ENCODE measurements around the gene SRRM1. TPM values are rescaled to one million over a fixed set of nuclear protein-coding genes. Genes with fewer than 3 reads are reported as not detected.

SRRM1 gene
- total and polyA plus RNA-seq, 2 of the 8 experiments (the other 6 are each of a cell fraction or from before 2014, with no cell fraction given) = 77.1 to 255 TPM

DNA sequence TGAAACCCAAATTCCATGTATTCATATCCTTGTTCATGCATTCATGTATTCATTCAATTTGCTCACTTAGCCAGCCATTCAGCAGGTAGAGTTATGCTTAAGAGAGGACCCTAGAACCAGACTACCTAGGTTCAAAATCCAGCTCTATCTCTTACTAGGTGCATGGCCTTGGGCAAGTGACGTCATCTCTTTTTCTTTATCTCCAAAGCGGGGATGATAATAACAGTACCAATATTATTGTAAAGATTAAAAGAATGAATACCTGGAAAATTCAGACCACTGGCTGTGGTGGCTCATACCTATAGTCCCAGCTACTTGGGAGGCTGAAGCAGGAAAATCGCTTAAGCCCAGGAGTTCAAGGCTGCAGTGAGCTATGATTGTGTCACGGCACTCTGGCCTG lies 68.2 kb downstream of the SRRM1 start:
- no peak overlapping the region for H2AFZ ChIP-seq (ENCODE audit: low read length)
- H2BK5ac ChIP-seq (ENCODE audit: low read depth, low read length) = no peak overlapping the region
- no peak overlapping the region for H3K14ac ChIP-seq (ENCODE audit: insufficient read length)
- H3K79me2 ChIP-seq (ENCODE audit: control insufficient read depth in 1 of 2, insufficient read depth in 2 of 2, low read length in 2 of 2) = no peaks in the 10 kb centered on the region
- no peaks in the 10 kb centered on the region for H3K23me2 ChIP-seq (ENCODE audit: low read depth, low read length)
- H3K27me3 ChIP-seq (replicated peaks in 1 of 4; ENCODE audit: control insufficient read depth in 3 of 4, extremely low read depth in 1 of 4, insufficient read depth in 3 of 4, low read length in 3 of 4) = no peaks in the 10 kb centered on the region
- H4K20me1 ChIP-seq (replicated peaks in 1 of 2; ENCODE audit: control insufficient read depth in 1 of 2, insufficient read depth in 2 of 2, low read length in 2 of 2) = no peaks in the 10 kb centered on the region
- no peak overlapping the region for H3K4me3 ChIP-seq (ENCODE audit: extremely low read depth in 1 of 4, insufficient read depth in 2 of 4, low read depth in 3 of 4, low read length in 4 of 4)
- H3K23ac ChIP-seq (ENCODE audit: insufficient read length) = no peak overlapping the region
- ChIA-PET CTCF (ENCODE audit: partially characterized antibody) (interaction anchor here (0.6 kb wide), 1 partner anchor 17 kb away, joined by 3 read pairs; no protein-coding TSS in a partner anchor), POLR2A (ENCODE audit: partially characterized antibody) (interaction anchor here (0.5 to 0.6 kb wide), 2 partner anchors 50 to 238 kb away, joined by 3 to 4 read pairs; no protein-coding TSS in a partner anchor)
- H3K4ac ChIP-seq (replicated peaks; ENCODE audit: insufficient read length, low read depth, low read length) = no peak overlapping the region
- no peaks in the 10 kb centered on the region for H3K36me3 ChIP-seq (ENCODE audit: control insufficient read depth in 2 of 4, insufficient read depth in 4 of 4, low read length in 3 of 4)
- no peak overlapping the region for H2AK5ac ChIP-seq (ENCODE audit: low read depth, low read length)
- DNase-seq (ENCODE audit: low read depth in 1 of 2, low spot score in 2 of 2) (no peak), FAIRE-seq (no peak)
- H2BK15ac ChIP-seq (ENCODE audit: low read length) = no peak overlapping the region
- TF ChIP-seq FOSL1 (IDR thresholded peaks at IDR 0.05; ENCODE audit: insufficient read depth, low read depth, low read length) (no peak), KDM4A (IDR thresholded peaks at IDR 0.05; ENCODE audit: low read depth, low read length, severe bottlenecking) (no peak), BCL11A (IDR thresholded peaks at IDR 0.05; ENCODE audit: low read depth in 2 of 2, low read length in 2 of 2) (no peak), PHF8 (conservative IDR thresholded peaks at IDR 0.05; ENCODE audit: low read depth, low read length) (no peak), SUZ12 (IDR thresholded peaks at IDR 0.05; ENCODE audit: low read length) (no peak), TEAD4 (IDR thresholded peaks at IDR 0.05; ENCODE audit: low read depth, low read length) (no peak), NRF1 (IDR thresholded peaks at IDR 0.05; ENCODE audit: low read depth, low read length) (no peak)
- TF ChIP-seq, protein P1, sequence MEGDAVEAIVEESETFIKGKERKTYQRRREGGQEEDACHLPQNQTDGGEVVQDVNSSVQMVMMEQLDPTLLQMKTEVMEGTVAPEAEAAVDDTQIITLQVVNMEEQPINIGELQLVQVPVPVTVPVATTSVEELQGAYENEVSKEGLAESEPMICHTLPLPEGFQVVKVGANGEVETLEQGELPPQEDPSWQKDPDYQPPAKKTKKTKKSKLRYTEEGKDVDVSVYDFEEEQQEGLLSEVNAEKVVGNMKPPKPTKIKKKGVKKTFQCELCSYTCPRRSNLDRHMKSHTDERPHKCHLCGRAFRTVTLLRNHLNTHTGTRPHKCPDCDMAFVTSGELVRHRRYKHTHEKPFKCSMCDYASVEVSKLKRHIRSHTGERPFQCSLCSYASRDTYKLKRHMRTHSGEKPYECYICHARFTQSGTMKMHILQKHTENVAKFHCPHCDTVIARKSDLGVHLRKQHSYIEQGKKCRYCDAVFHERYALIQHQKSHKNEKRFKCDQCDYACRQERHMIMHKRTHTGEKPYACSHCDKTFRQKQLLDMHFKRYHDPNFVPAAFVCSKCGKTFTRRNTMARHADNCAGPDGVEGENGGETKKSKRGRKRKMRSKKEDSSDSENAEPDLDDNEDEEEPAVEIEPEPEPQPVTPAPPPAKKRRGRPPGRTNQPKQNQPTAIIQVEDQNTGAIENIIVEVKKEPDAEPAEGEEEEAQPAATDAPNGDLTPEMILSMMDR (IDR thresholded peaks at IDR 0.05; ENCODE audit: control extremely low read depth in 1 of 3, insufficient read depth in 1 of 3, low read depth in 1 of 3, low read length in 3 of 3) = no peak
- H3K4me1 ChIP-seq (replicated peaks in 1 of 4; ENCODE audit: control insufficient read depth in 3 of 4, insufficient read depth in 4 of 4, low read length in 3 of 4) = no peaks in the 10 kb centered on the region
- 90% methylated on average over 4 of the region's 4 CpGs; no CpG with 5 or more reads in 1 of the 2 experiments for WGBS, 2 experiments (ENCODE audit: extremely low coverage in 1 of 2, insufficient coverage in 1 of 2, insufficient read length in 1 of 2, insufficient replicate concordance in 2 of 2, low coverage in 1 of 2, low lambda C conversion rate in 2 of 2, missing lambda C conversion rate in 1 of 2)
- H4K8ac ChIP-seq (ENCODE audit: extremely low read depth, insufficient read depth, low read length) = no peak overlapping the region
- H3K56ac ChIP-seq (replicated peaks; ENCODE audit: insufficient read length, low read depth, low read length) = no peak overlapping the region
- H3K27ac ChIP-seq (ENCODE audit: low read depth, low read length) = no peak overlapping the region
- H3K9ac ChIP-seq (replicated peaks in 1 of 4; ENCODE audit: extremely low read depth in 1 of 4, low read depth in 3 of 4, low read length in 3 of 4) = no peak overlapping the region
- no peaks in the 10 kb centered on the region for H3K79me1 ChIP-seq (ENCODE audit: low read depth, low read length)
- no peak overlapping the region for H2BK12ac ChIP-seq (ENCODE audit: low read depth, low read length)
- no peak overlapping the region for H4K5ac ChIP-seq (ENCODE audit: insufficient read length, low read depth, low read length)
- no peak overlapping the region for H2BK120ac ChIP-seq (replicated peaks; ENCODE audit: low read depth, low read length)
- H3K18ac ChIP-seq (ENCODE audit: extremely low read depth, low read length) = no peak overlapping the region
- H3K9me3 ChIP-seq (ENCODE audit: insufficient read depth in 2 of 2, low read depth in 1 of 2, low read length in 1 of 2) = no peaks in the 10 kb centered on the region
- no peak overlapping the region for H4K91ac ChIP-seq (replicated peaks; ENCODE audit: insufficient read length, low read length)
- H2BK20ac ChIP-seq (ENCODE audit: low read length) = no peak overlapping the region
- no peak overlapping the region for H3K4me2 ChIP-seq (ENCODE audit: insufficient read depth in 1 of 2, low read depth in 2 of 2, low read length in 2 of 2)

All from H1 (cell line).